B cell (primary cell): ENCODE results near the gene ARTN. TPM values are rescaled to one million over a fixed set of nuclear protein-coding genes. Genes with fewer than 3 reads are reported as not detected.

Experiments used
- ATAC-seq: fragments of 200-7000 bp; cut with Tn5 transposase; one replicate; pipeline ENCODE4 v1.10.0; 2021; ENCODE audit warnings: low read depth, mild to moderate bottlenecking, moderate number of reproducible peaks, moderate library complexity
- CTCF ChIA-PET: fragments of 350-600 bp; sonication (Branson Sonifier 250); formaldehyde crosslinking; loops from one replicate; lab custom pipeline; 2021; ENCODE audit warnings: antibody characterized with exemption, inconsistent platforms; lab: Charles Lee
- POLR2A ChIA-PET: fragments of 350-600 bp; sonication (Branson Sonifier 250); formaldehyde crosslinking; loops from one replicate; lab custom pipeline; 2021; ENCODE audit warnings: antibody characterized with exemption; lab: Charles Lee
- DNase-seq: peaks from one replicate; pipeline ENCODE4 v3.0.0; 2013
- H2AFZ ChIP-seq: 2 replicates; pipeline ENCODE4 v1.6.1; 2012; ENCODE audit warnings: mild to moderate bottlenecking, low read depth, low read length; ENCODE audit not compliant: insufficient read depth, poor library complexity, severe bottlenecking
- H3K27ac ChIP-seq, 2 donors: 1 replicate in 1 of 2; 2 replicates in 1 of 2; pipeline ENCODE4 v1.5.1; 2012 to 2013; ENCODE audit warnings: low read length in 2 of 2, mild to moderate bottlenecking in 2 of 2, moderate library complexity in 1 of 2
- H3K27me3 ChIP-seq, 4 experiments: fragments of 200-600 bp in 1 of 4; sonication (generic) in 1 of 4; replicated peaks in 1 of 4; 1 replicate in 2 of 4; 2 replicates in 2 of 4; pipeline versions ENCODE4 v1.6.1 to v1.7.0; 2013 to 2016; ENCODE audit warnings: low read length in 3 of 4, mild to moderate bottlenecking in 2 of 4, mixed read lengths in 1 of 4, moderate library complexity in 1 of 4; ENCODE audit not compliant: insufficient read depth in 4 of 4, control insufficient read depth in 3 of 4; ENCODE audit errors: control extremely low read depth in 1 of 4
- H3K36me3 ChIP-seq, 2 experiments: replicated peaks in 1 of 2; 1 replicate in 1 of 2; 2 replicates in 1 of 2; pipeline versions ENCODE4 v1.6.1 to v1.7.1; 2013; ENCODE audit warnings: low read length in 1 of 2; ENCODE audit not compliant: insufficient read depth in 2 of 2, control insufficient read depth in 1 of 2; ENCODE audit errors: control extremely low read depth in 1 of 2, extremely low read depth in 1 of 2
- H3K4me1 ChIP-seq, 2 donors: fragments of 200-600 bp in 1 of 2; sonication (generic) in 1 of 2; 1 replicate in 1 of 2; 2 replicates in 1 of 2; pipeline versions ENCODE4 v1.5.1 to v1.6.1; 2013 to 2017; ENCODE audit warnings: low read length in 2 of 2; ENCODE audit not compliant: control insufficient read depth in 2 of 2, insufficient read depth in 2 of 2
- H3K4me2 ChIP-seq: replicated peaks from 2 replicates; pipeline ENCODE3; 2012; ENCODE audit warnings: mild to moderate bottlenecking, low read depth, low read length; ENCODE audit not compliant: poor library complexity, severe bottlenecking
- H3K4me3 ChIP-seq, 5 experiments: fragments of 200-600 bp in 1 of 5; sonication (generic) in 1 of 5; 1 replicate in 3 of 5; 2 replicates in 2 of 5; pipeline versions ENCODE4 v1.5.1 to v1.7.0; 2011 to 2016; ENCODE audit warnings: low read length in 4 of 5, mild to moderate bottlenecking in 4 of 5, low read depth in 2 of 5, control low read depth in 1 of 5, moderate library complexity in 1 of 5; ENCODE audit not compliant: insufficient read depth in 1 of 5; ENCODE audit errors: control extremely low read depth in 1 of 5, extremely low read depth in 1 of 5
- H3K79me2 ChIP-seq: fragments of 200-600 bp; sonication (generic); one replicate; pipeline ENCODE4 v1.6.0; 2016; ENCODE audit warnings: low read length; ENCODE audit not compliant: control insufficient read depth, insufficient read depth
- H3K9ac ChIP-seq: fragments of 200-600 bp; sonication (generic); 2 replicates; pipeline ENCODE4 v1.6.1; 2017; ENCODE audit warnings: mild to moderate bottlenecking, low read length, moderate library complexity
- H3K9me3 ChIP-seq, 3 donors: one replicate each; pipeline versions ENCODE4 v1.6.1 to v1.7.1; 2013; ENCODE audit warnings: low read length in 2 of 3; ENCODE audit not compliant: control insufficient read depth in 2 of 3, insufficient read depth in 1 of 3; ENCODE audit errors: control extremely low read depth in 1 of 3
- H4K20me1 ChIP-seq: 2 replicates; pipeline ENCODE4 v1.6.0; 2012; ENCODE audit warnings: mild to moderate bottlenecking, low read length; ENCODE audit not compliant: insufficient read depth, control insufficient read depth, poor library complexity, severe bottlenecking
- H3K27ac Mint-ChIP-seq: one replicate; pipeline ENCODE4 v1.8.0; 2021; ENCODE audit warnings: mixed read lengths
- H3K27me3 Mint-ChIP-seq: one replicate; pipeline ENCODE4 v1.8.0; 2021; ENCODE audit warnings: mixed read lengths
- H3K4me1 Mint-ChIP-seq: one replicate; pipeline ENCODE4 v1.8.0; 2021; ENCODE audit warnings: mixed read lengths
- H3K4me3 Mint-ChIP-seq: one replicate; pipeline ENCODE4 v1.8.0; 2021; ENCODE audit warnings: mixed read lengths
- H3K9me3 Mint-ChIP-seq: one replicate; pipeline ENCODE4 v1.8.0; 2022; ENCODE audit warnings: mixed read lengths; ENCODE audit not compliant: insufficient read depth
- EZH2 ChIP-seq: IDR thresholded peaks from 2 replicates; pipeline ENCODE4 v1.6.1; 2012; ENCODE audit warnings: borderline replicate concordance, low read depth, mild to moderate bottlenecking, moderate library complexity, low read length; ENCODE audit not compliant: insufficient read depth, poor library complexity, severe bottlenecking
- WGBS: methylation state at CpG from one replicate; pipeline ENCODE4 v1.1.5; 2013; ENCODE audit warnings: missing lambda C conversion rate; ENCODE audit not compliant: insufficient coverage; 5-methylcytosine and 5-hydroxymethylcytosine counted together
- intact Hi-C: fragments of 100-400 bp; cut with micrococcal nuclease; formaldehyde crosslinking; loops from one replicate; pipeline ENCODE4 v1.10.0; 2022
- polyA plus RNA-seq: library from polyadenylated mRNA; depleted of rRNA; stranded (reverse); fragments of >200 nt; gene quantifications from 2 replicates; pipeline ENCODE4 v1.2.3, GENCODE V29; 2012
- total RNA-seq, 2 donors: library from RNA; stranded (reverse); fragments of 120-200 nt in 1 of 2; gene quantifications; 1 replicate in 1 of 2; 2 replicates in 1 of 2; pipeline versions ENCODE4 v1.2.3 to v1.2.4, GENCODE V29; 2013 to 2022
- TF ChIP-seq, protein P1 (sequence below): fragments of 200-600 bp; IDR thresholded peaks from one replicate; pipeline ENCODE4 v1.8.0; 2022; ENCODE audit warnings: antibody characterized with exemption, mild to moderate bottlenecking

The ARTN gene
- total and polyA plus RNA-seq, 2 donors (not counting 1 experiment from before 2014, with no cell fraction given), result 0.13 to 0.64 TPM

DNA sequence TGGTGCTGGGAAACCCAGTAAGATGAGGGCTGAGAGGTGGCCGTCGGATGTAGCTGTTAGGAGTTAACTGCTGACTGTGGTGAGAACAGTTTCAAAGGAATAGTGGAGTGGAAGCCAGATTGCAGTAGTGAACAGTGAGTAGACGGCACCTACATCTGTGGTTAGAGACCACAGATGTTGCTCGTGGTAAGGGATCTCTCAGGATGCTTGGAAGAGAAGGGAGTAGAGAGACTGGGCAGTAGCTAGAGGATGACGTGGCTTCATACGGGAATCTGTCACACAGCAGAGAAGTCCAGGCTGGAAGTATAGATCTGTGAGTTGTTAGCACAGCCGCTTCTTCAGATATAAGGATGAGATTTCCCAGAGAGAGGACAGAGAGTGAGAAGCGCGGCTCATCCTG is 7.8 kb upstream of the ARTN start:
- Histone ChIP-seq H2AFZ (no peak overlapping the region), H3K4me2 (no peak overlapping the region), H3K27ac (no peak overlapping the region), H3K4me1 (no peaks in the 10 kb centered on the region), H3K79me2 (no peaks in the 10 kb centered on the region), H3K9ac (no peak overlapping the region), H3K36me3 (peaks cover 0 to 2% of the 10 kb centered on the region in 2 experiments), H3K4me3 (no peak overlapping the region), H3K27me3 (no peaks in the 10 kb centered on the region), H3K9me3 (no peaks in the 10 kb centered on the region), H4K20me1 (no peaks in the 10 kb centered on the region)
- no peaks in the 10 kb centered on the region for H3K4me1 Mint-ChIP-seq
- no peaks in the 10 kb centered on the region for H3K27me3 Mint-ChIP-seq
- ATAC-seq (no peak), DNase-seq (no peak)
- H3K27ac Mint-ChIP-seq, result no peak overlapping the region
- ChIA-PET CTCF (interaction anchor here (2.0 kb wide), 1 partner anchor 9 kb away, joined by 8 read pairs; no protein-coding TSS in a partner anchor), POLR2A (no interaction called here)
- no peaks in the 10 kb centered on the region for H3K9me3 Mint-ChIP-seq
- TF ChIP-seq, protein P1, sequence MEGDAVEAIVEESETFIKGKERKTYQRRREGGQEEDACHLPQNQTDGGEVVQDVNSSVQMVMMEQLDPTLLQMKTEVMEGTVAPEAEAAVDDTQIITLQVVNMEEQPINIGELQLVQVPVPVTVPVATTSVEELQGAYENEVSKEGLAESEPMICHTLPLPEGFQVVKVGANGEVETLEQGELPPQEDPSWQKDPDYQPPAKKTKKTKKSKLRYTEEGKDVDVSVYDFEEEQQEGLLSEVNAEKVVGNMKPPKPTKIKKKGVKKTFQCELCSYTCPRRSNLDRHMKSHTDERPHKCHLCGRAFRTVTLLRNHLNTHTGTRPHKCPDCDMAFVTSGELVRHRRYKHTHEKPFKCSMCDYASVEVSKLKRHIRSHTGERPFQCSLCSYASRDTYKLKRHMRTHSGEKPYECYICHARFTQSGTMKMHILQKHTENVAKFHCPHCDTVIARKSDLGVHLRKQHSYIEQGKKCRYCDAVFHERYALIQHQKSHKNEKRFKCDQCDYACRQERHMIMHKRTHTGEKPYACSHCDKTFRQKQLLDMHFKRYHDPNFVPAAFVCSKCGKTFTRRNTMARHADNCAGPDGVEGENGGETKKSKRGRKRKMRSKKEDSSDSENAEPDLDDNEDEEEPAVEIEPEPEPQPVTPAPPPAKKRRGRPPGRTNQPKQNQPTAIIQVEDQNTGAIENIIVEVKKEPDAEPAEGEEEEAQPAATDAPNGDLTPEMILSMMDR, result no peak
- TF ChIP-seq EZH2, result no peak
- H3K4me3 Mint-ChIP-seq, result no peak overlapping the region
- intact Hi-C loops, result no loop called here
- WGBS, result 96% methylated on average over 9 of the region's 9 CpGs

DNA sequence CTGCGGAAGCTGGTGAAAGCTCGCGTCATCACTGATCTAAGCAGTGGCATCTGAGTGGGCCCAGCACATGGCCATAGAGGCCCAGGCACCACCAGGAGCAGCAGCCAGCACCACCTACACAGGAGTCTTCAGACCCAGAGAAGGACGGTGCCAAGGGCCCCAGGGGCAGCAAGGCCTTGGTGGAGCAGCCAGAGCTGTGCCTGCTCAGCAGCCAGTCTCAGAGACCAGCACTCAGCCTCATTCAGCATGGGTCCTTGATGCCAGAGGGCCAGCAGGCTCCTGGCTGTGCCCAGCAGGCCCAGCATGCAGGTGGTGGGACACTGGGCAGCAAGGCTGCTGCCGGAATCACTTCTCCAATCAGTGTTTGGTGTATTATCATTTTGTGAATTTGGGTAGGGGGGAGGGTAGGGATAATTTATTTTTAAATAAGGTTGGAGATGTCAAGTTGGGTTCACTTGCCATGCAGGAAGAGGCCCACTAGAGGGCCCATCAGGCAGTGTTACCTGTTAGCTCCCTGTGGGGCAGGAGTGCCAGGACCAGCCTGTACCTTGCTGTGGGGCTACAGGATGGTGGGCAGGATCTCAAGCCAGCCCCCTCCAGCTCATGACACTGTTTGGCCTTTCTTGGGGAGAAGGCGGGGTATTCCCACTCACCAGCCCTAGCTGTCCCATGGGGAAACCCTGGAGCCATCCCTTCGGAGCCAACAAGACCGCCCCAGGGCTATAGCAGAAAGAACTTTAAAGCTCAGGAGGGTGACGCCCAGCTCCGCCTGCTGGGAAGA is 3.2 kb upstream of the ARTN start:
- peaks cover 15% of the 10 kb centered on the region for H3K4me1 Mint-ChIP-seq

More for the DNA sequence above, 3.2 kb upstream of the ARTN start:
- H3K27ac ChIP-seq, result no peak overlapping the region
- TF ChIP-seq, protein P1, result peak; percentile 40
- TF ChIP-seq EZH2, result no peak
- peaks cover 18 to 19% of the 10 kb centered on the region in 2 donors for H3K4me1 ChIP-seq
- ATAC-seq (no peak), DNase-seq (no peak)
- Mint-ChIP-seq H3K4me3 (no peak overlapping the region), H3K27me3 (peaks cover 24% of the 10 kb centered on the region), H3K9me3 (no peaks in the 10 kb centered on the region), H3K27ac (no peak overlapping the region)
- no peak overlapping the region for H2AFZ ChIP-seq
- H3K36me3 ChIP-seq, result no peaks in the 10 kb centered on the region
- no peak overlapping the region for H3K9ac ChIP-seq
- H3K9me3 ChIP-seq, result peaks cover 0 to 11% (median 0%) of the 10 kb centered on the region in 3 donors
- peaks cover 0 to 32% (median 19%) of the 10 kb centered on the region in 4 experiments for H3K27me3 ChIP-seq
- intact Hi-C loops, result loop anchor here (5.0 kb wide), 1 partner anchor 117 kb away; no protein-coding TSS in a partner anchor
- CTCF ChIA-PET, result interaction anchor here (0.6 to 10.3 kb wide), 7 partner anchors 13 to 166 kb away, joined by 3 to 118 read pairs (median 5); no protein-coding TSS in a partner anchor
- H3K4me3 ChIP-seq, result no peak overlapping the region
- POLR2A ChIA-PET, result no interaction called here
- H3K4me2 ChIP-seq, result no peak overlapping the region
- no peaks in the 10 kb centered on the region for H4K20me1 ChIP-seq
- 94% methylated on average over 10 of the region's 10 CpGs for WGBS
- H3K79me2 ChIP-seq, result no peaks in the 10 kb centered on the region
